ENCODE measurements around the gene IGSF3.
"Not testable (repeated sequence)": the region's sequence is repeated elsewhere in the genome, so short reads cannot be mapped to it uniquely, and the experiment has no call there.

- TF ChIP-seq CTCF (IDR thresholded peaks at IDR 0.05; ENCODE audit: control extremely low read depth in 1 of 3, insufficient read depth in 1 of 3, low read depth in 1 of 3, low read length in 3 of 3); KDM5A (IDR thresholded peaks at IDR 0.05; ENCODE audit: low read length); BRCA1 (IDR thresholded peaks at IDR 0.05; ENCODE audit: low read depth, low read length); ATF3 (IDR thresholded peaks at IDR 0.05; ENCODE audit: insufficient read depth, low read depth, low read length); CTBP2 (IDR thresholded peaks at IDR 0.05; ENCODE audit: borderline replicate concordance, insufficient read depth, insufficient read length, low read length): not testable (repeated sequence)
Observed at GRCh38 chr1:116626915-116627314, 40.6 kb downstream of the IGSF3 start.

All from H1 (cell line).